ENCODE measurements around the gene TM6SF1.

DNA sequence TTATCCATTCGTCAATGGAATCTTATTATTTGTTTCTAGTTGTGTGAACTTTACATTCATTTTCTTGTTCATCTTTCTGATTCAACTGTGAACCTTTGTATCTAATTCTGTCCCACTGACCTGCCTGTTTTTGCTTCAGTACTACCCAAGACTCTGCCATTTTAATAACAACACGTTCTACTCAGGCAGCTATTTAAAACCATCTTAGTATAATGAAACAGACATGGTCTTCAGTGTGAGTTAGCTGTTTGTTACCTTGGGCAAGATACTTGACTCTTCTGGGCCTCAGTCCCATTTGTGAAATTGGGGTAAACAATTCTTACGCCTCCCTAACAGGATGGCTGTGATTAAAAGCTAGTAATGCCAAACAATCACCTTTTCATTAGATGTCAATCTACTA is 42.0 kb upstream of the TM6SF1 start:
- TF ChIP-seq, protein P1, sequence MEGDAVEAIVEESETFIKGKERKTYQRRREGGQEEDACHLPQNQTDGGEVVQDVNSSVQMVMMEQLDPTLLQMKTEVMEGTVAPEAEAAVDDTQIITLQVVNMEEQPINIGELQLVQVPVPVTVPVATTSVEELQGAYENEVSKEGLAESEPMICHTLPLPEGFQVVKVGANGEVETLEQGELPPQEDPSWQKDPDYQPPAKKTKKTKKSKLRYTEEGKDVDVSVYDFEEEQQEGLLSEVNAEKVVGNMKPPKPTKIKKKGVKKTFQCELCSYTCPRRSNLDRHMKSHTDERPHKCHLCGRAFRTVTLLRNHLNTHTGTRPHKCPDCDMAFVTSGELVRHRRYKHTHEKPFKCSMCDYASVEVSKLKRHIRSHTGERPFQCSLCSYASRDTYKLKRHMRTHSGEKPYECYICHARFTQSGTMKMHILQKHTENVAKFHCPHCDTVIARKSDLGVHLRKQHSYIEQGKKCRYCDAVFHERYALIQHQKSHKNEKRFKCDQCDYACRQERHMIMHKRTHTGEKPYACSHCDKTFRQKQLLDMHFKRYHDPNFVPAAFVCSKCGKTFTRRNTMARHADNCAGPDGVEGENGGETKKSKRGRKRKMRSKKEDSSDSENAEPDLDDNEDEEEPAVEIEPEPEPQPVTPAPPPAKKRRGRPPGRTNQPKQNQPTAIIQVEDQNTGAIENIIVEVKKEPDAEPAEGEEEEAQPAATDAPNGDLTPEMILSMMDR (IDR thresholded peaks at IDR 0.05 in 4 of 5, conservative IDR thresholded peaks at IDR 0.05 in 1 of 5), result no peak
- peak in 1 of 2 donors; percentile 31 for TF ChIP-seq POLR2A (IDR thresholded peaks at IDR 0.05)

Measured in gastrocnemius medialis (tissue), 4 donors.